22Rv1 (cell line): ENCODE data around the gene PCDHGA9.
"Not testable (repeated sequence)": the region's sequence is repeated elsewhere in the genome, so short reads cannot be mapped to it uniquely, and the experiment has no call there.

Experiments
- H3K27ac ChIP-seq: fragments of 450-650 bp; 2 replicates; pipeline ENCODE4 v1.5.1; 2017
- ZFX ChIP-seq: fragments of 450-650 bp; IDR thresholded peaks from 2 replicates; pipeline ENCODE4 v1.6.1; 2017; ENCODE audit warnings: antibody characterized with exemption, borderline replicate concordance
- TF ChIP-seq, protein P1 (sequence below): fragments of 450-650 bp; IDR thresholded peaks from 2 replicates; pipeline ENCODE4 v1.5.1; 2017; ENCODE audit warnings: mild to moderate bottlenecking

The PCDHGA9 gene

DNA sequence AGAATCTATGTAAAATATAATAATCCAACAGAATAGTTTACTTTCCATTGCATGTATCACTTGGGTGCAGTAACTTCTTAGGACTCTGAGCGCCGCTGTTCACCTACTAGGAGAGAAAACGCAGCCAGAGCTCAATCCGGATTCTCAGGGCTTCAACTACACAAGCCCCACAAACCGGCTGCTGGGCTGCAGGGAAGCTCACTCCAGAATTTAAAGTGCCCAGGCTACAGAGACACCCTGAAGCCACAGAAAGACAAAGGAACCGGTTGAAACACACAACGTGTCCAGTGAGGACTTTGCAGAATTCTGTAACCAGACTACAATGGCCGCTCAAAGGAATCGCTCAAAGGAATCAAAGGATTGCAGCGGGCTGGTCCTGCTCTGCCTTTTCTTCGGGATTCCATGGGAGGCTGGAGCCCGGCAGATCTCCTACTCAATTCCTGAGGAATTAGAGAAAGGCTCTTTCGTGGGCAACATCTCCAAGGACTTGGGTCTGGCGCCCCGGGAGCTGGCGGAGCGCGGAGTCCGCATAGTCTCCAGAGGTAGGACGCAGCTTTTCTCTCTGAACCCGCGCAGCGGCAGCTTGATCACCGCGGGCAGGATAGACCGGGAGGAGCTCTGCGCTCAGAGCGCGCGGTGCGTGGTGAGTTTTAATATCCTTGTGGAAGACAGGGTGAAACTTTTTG is 10.4 kb downstream of the PCDHGA9 start, which contains the start of gene PCDHGA10:
TSS of gene PCDHGA10 (plus strand) at position 134 of the 686 bp plus-strand sequence. CDS start at position 323, 189 bp downstream.
- peak within 1 kb of the TSS; percentile 55 for H3K27ac ChIP-seq
- TF ChIP-seq ZFX: no peak
- TF ChIP-seq, protein P1, sequence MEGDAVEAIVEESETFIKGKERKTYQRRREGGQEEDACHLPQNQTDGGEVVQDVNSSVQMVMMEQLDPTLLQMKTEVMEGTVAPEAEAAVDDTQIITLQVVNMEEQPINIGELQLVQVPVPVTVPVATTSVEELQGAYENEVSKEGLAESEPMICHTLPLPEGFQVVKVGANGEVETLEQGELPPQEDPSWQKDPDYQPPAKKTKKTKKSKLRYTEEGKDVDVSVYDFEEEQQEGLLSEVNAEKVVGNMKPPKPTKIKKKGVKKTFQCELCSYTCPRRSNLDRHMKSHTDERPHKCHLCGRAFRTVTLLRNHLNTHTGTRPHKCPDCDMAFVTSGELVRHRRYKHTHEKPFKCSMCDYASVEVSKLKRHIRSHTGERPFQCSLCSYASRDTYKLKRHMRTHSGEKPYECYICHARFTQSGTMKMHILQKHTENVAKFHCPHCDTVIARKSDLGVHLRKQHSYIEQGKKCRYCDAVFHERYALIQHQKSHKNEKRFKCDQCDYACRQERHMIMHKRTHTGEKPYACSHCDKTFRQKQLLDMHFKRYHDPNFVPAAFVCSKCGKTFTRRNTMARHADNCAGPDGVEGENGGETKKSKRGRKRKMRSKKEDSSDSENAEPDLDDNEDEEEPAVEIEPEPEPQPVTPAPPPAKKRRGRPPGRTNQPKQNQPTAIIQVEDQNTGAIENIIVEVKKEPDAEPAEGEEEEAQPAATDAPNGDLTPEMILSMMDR: peak; percentile 87

- TF ChIP-seq, protein P1: no peak
- TF ChIP-seq ZFX: no peak
Observed at GRCh38 chr5:141413540-141414069, 11.0 kb downstream of the PCDHGA9 start.

DNA sequence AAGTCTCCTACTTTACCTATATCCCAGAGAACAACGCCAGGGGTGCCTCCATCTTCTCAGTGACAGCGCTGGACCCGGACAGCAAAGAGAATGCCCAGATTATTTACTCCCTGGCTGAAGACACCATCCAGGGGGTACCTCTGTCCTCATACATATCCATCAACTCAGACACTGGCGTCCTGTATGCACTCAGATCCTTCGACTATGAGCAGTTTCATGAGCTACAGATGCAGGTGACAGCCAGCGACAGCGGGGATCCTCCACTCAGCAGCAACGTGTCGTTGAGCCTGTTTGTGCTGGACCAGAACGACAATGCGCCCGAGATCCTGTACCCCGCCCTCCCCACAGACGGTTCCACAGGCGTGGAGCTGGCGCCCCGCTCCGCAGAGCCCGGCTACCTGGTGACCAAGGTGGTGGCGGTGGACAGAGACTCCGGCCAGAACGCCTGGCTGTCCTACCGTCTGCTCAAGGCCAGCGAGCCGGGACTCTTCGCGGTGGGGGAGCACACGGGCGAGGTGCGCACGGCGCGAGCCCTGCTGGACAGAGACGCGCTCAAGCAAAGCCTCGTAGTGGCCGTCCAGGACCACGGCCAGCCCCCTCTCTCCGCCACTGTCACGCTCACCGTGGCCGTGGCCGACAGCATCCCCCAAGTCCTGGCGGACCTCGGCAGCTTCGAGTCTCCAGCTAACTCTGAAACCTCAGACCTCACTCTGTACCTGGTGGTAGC is 12.1 kb downstream of the PCDHGA9 start:
- H3K27ac ChIP-seq: not testable (repeated sequence)

More at GRCh38 chr5:141413540-141414069, 11.0 kb downstream of the PCDHGA9 start:
- peak overlapping the region; percentile 55 for H3K27ac ChIP-seq

GRCh38 chr5:141415275-141415618 is 12.7 kb downstream of the PCDHGA9 start:
- H3K27ac ChIP-seq: not testable (repeated sequence)

- TF ChIP-seq, protein P1: peak; percentile 89
- not testable (repeated sequence) for H3K27ac ChIP-seq
Observed at GRCh38 chr5:141417494-141418172, 15.1 kb downstream of the PCDHGA9 start, which contains the start of gene PCDHGB7. Gene PCDHGB7 (plus strand): TSS chr5:141417677. CDS start chr5:141417860, 183 bp downstream.

- TF ChIP-seq, protein P1: no peak
- TF ChIP-seq ZFX: no peak
Observed at GRCh38 chr5:141419074-141419880, 16.7 kb downstream of the PCDHGA9 start.

GRCh38 chr5:141420855-141421488 is 18.4 kb downstream of the PCDHGA9 start, which contains the start of gene PCDHGA11:
Gene PCDHGA11 (plus strand): TSS chr5:141421051. CDS start chr5:141421228, 177 bp downstream.
- TF ChIP-seq ZFX: no peak
- TF ChIP-seq, protein P1: peak; percentile 89
- H3K27ac ChIP-seq: no peak within 1 kb of the TSS

More at GRCh38 chr5:141419074-141419880, 16.7 kb downstream of the PCDHGA9 start:
- no peak overlapping the region for H3K27ac ChIP-seq
